Vagina (tissue), 2 donors: ENCODE data around the gene TGFBR2. TPM values are rescaled to one million over a fixed set of nuclear protein-coding genes. Genes with fewer than 3 reads are reported as not detected.

ENCODE experiments used
- DNase-seq, 2 donors: peaks; one replicate each; pipeline ENCODE4 v3.0.0-alpha.2; 2017; ENCODE audit errors: extremely low spot score in 2 of 2
- H3K27ac ChIP-seq: fragments of 200-600 bp; sonication (generic); one replicate; pipeline ENCODE4 v1.5.1; 2019
- H3K27me3 ChIP-seq: fragments of 200-600 bp; sonication (generic); one replicate; pipeline ENCODE4 v1.5.1; 2019
- H3K36me3 ChIP-seq, 2 donors: fragments of 200-600 bp; sonication (generic); one replicate each; pipeline ENCODE4 v1.5.1; 2017 to 2019
- H3K4me1 ChIP-seq: fragments of 200-600 bp; sonication (generic); one replicate; pipeline ENCODE4 v1.5.1; 2019
- H3K4me3 ChIP-seq, 2 donors: fragments of 200-600 bp; sonication (generic); 1 replicate in 1 of 2; 2 replicates in 1 of 2; pipeline ENCODE4 v1.5.1; 2016 to 2019
- H3K9me3 ChIP-seq: fragments of 200-600 bp; sonication (generic); one replicate; pipeline ENCODE4 v1.5.1; 2019
- POLR2A ChIP-seq, 2 donors: fragments of 450-650 bp; IDR thresholded peaks; one replicate each; pipeline ENCODE4 v1.6.1; 2017; ENCODE audit warnings: antibody characterized with exemption in 2 of 2, mild to moderate bottlenecking in 2 of 2, moderate library complexity in 2 of 2
- POLR2AphosphoS5 ChIP-seq, 2 donors: sonication (generic); formaldehyde crosslinking; IDR thresholded peaks; one replicate each; pipeline ENCODE4 v1.9.0; 2017; ENCODE audit warnings: antibody characterized with exemption in 2 of 2, mild to moderate bottlenecking in 2 of 2, low read depth in 1 of 2; ENCODE audit not compliant: insufficient read depth in 1 of 2
- intact Hi-C: fragments of 100-400 bp; cut with DNase I; formaldehyde crosslinking; loops from one replicate; pipeline ENCODE4 v1.15.1; 2023
- total RNA-seq: library from RNA; depleted of rRNA; stranded (reverse); fragments of >200 nt; gene quantifications from one replicate; pipeline ENCODE4 v1.2.3, GENCODE V29; 2016
- TF ChIP-seq, protein P1 (sequence below), 3 experiments: fragments of 450-650 bp in 2 of 3; fragments of 200-600 bp in 1 of 3; sonication (generic) in 1 of 3; IDR thresholded peaks; one replicate each; pipeline ENCODE4 v1.5.1; 2017 to 2019; ENCODE audit warnings: antibody characterized with exemption in 3 of 3, mild to moderate bottlenecking in 2 of 3, moderate library complexity in 2 of 3

Gene TGFBR2
- total RNA-seq, 1 donor from 2014 or later: 176 TPM

DNA sequence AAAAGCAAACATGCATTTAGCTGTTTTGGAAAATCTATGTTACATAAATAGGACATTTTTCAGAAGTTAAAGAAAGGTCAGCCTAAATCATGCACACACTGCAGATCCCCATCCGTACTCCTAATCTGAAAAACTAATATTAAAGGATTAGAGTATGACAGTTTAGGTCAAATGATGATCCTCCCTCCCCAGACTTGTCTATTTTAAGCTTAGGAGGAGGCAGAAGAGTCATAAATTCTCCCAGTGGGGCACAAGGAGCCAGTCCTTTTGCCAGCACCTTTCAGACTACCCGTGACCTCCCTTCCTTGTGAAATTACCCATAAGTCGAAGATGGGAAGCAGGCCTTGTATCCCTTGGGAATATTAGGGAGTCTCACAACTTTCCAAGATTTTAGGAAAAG is 78.0 kb downstream of the TGFBR2 start:
- Histone ChIP-seq H3K9me3 (no peaks in the 10 kb centered on the region), H3K4me3 (no peak overlapping the region), H3K4me1 (peaks cover 93% of the 10 kb centered on the region), H3K27me3 (no peaks in the 10 kb centered on the region), H3K36me3 (peaks cover 0 to 6% of the 10 kb centered on the region in 2 donors), H3K27ac (peak overlapping the region; percentile 46)
- DNase-seq: no peak
- TF ChIP-seq POLR2A (IDR thresholded peaks at IDR 0.05): no peak
- no peak for TF ChIP-seq POLR2AphosphoS5 (IDR thresholded peaks at IDR 0.05; ENCODE audit: insufficient read depth in 1 of 2, low read depth in 1 of 2)
- TF ChIP-seq, protein P1, sequence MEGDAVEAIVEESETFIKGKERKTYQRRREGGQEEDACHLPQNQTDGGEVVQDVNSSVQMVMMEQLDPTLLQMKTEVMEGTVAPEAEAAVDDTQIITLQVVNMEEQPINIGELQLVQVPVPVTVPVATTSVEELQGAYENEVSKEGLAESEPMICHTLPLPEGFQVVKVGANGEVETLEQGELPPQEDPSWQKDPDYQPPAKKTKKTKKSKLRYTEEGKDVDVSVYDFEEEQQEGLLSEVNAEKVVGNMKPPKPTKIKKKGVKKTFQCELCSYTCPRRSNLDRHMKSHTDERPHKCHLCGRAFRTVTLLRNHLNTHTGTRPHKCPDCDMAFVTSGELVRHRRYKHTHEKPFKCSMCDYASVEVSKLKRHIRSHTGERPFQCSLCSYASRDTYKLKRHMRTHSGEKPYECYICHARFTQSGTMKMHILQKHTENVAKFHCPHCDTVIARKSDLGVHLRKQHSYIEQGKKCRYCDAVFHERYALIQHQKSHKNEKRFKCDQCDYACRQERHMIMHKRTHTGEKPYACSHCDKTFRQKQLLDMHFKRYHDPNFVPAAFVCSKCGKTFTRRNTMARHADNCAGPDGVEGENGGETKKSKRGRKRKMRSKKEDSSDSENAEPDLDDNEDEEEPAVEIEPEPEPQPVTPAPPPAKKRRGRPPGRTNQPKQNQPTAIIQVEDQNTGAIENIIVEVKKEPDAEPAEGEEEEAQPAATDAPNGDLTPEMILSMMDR (IDR thresholded peaks at IDR 0.05): no peak
- intact Hi-C loops: loop anchor here (10.0 kb wide), 1 partner anchor 70 kb away; no protein-coding TSS in a partner anchor

GRCh38 chr3:30685267-30685667 is 78.9 kb downstream of the TGFBR2 start:
- Histone ChIP-seq H3K4me1 (peaks cover 93% of the 10 kb centered on the region), H3K4me3 (no peak overlapping the region), H3K36me3 (peaks cover 0 to 6% of the 10 kb centered on the region in 2 donors), H3K9me3 (no peaks in the 10 kb centered on the region), H3K27ac (peak overlapping the region; percentile 46), H3K27me3 (no peaks in the 10 kb centered on the region)
- TF ChIP-seq, protein P1 (IDR thresholded peaks at IDR 0.05): no peak
- no peak for TF ChIP-seq POLR2AphosphoS5 (IDR thresholded peaks at IDR 0.05; ENCODE audit: insufficient read depth in 1 of 2, low read depth in 1 of 2)
- no peak for TF ChIP-seq POLR2A (IDR thresholded peaks at IDR 0.05)
- intact Hi-C loops: loop anchor here (10.0 kb wide), 1 partner anchor 70 kb away; no protein-coding TSS in a partner anchor
- no peak for DNase-seq

GRCh38 chr3:30686176-30686575 is 79.8 kb downstream of the TGFBR2 start:
- Histone ChIP-seq H3K9me3 (no peaks in the 10 kb centered on the region), H3K4me1 (peaks cover 93% of the 10 kb centered on the region), H3K27ac (peak overlapping the region; percentile 46), H3K27me3 (no peaks in the 10 kb centered on the region), H3K4me3 (no peak overlapping the region), H3K36me3 (peaks cover 0 to 6% of the 10 kb centered on the region in 2 donors)
- no peak for TF ChIP-seq POLR2AphosphoS5 (IDR thresholded peaks at IDR 0.05; ENCODE audit: insufficient read depth in 1 of 2, low read depth in 1 of 2)
- TF ChIP-seq POLR2A (IDR thresholded peaks at IDR 0.05): no peak
- TF ChIP-seq, protein P1 (IDR thresholded peaks at IDR 0.05): no peak
- intact Hi-C loops: loop anchor here (10.0 kb wide), 1 partner anchor 71 kb away; no protein-coding TSS in a partner anchor
- DNase-seq: no peak

DNA sequence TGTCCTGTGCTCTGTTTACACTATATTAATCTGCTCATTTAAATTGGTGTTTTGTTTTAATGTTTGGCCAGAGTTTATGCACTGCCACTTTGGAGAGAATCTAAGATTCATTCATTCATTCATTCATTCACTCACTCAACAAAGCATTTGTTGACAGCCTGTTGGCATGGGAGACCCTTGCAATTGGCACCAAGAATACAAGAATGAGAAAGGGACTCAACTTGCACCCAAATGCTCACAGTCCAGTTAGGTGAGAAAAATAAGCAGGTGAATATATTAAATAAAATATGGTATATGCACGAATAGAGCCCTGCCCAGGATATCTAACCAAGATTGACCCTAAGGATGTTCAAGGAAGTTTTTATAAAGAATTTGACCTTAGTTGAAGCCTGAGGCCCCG is 80.4 kb downstream of the TGFBR2 start:
- intact Hi-C loops: loop anchor here (10.0 kb wide), 1 partner anchor 72 kb away; no protein-coding TSS in a partner anchor
- Histone ChIP-seq H3K27ac (no peak overlapping the region), H3K4me1 (peaks cover 93% of the 10 kb centered on the region), H3K27me3 (no peaks in the 10 kb centered on the region), H3K36me3 (peaks cover 0 to 6% of the 10 kb centered on the region in 2 donors), H3K9me3 (no peaks in the 10 kb centered on the region), H3K4me3 (no peak overlapping the region)
- TF ChIP-seq POLR2AphosphoS5 (IDR thresholded peaks at IDR 0.05; ENCODE audit: insufficient read depth in 1 of 2, low read depth in 1 of 2) (no peak), POLR2A (IDR thresholded peaks at IDR 0.05) (no peak)
- TF ChIP-seq, protein P1 (IDR thresholded peaks at IDR 0.05): no peak
- no peak for DNase-seq

GRCh38 chr3:30687930-30688570 is 81.6 kb downstream of the TGFBR2 start:
- intact Hi-C loops: loop anchor here (10.0 kb wide), 1 partner anchor 73 kb away; no protein-coding TSS in a partner anchor
- Histone ChIP-seq H3K4me3 (no peak overlapping the region), H3K4me1 (peaks cover 88% of the 10 kb centered on the region), H3K36me3 (peaks cover 0 to 15% of the 10 kb centered on the region in 2 donors), H3K27me3 (no peaks in the 10 kb centered on the region), H3K9me3 (no peaks in the 10 kb centered on the region), H3K27ac (peak overlapping the region; percentile 84)
- TF ChIP-seq POLR2A (IDR thresholded peaks at IDR 0.05): no peak
- no peak for DNase-seq
